Activated naive CD8-positive, alpha-beta T cell treated with anti-CD3 and anti-CD28 coated beads for 36 hours (primary cell): ENCODE data around the gene PPP1R2C. TPM values are rescaled to one million over a fixed set of nuclear protein-coding genes. Genes with fewer than 3 reads are reported as not detected.

Experiments used
- DNase-seq: peaks from one replicate; pipeline ENCODE4 v3.0.0; 2021
- H3K27ac Mint-ChIP-seq: one replicate; pipeline ENCODE4 v1.8.0; 2022; ENCODE audit warnings: mild to moderate bottlenecking, moderate library complexity, mixed read lengths
- H3K27me3 Mint-ChIP-seq: one replicate; pipeline ENCODE4 v1.8.0; 2022; ENCODE audit warnings: mild to moderate bottlenecking, mixed read lengths
- H3K36me3 Mint-ChIP-seq: one replicate; pipeline ENCODE4 v1.8.0; 2021; ENCODE audit warnings: mild to moderate bottlenecking, mixed read lengths
- H3K4me1 Mint-ChIP-seq: one replicate; pipeline ENCODE4 v1.8.0; 2021; ENCODE audit warnings: mixed read lengths
- H3K4me3 Mint-ChIP-seq: one replicate; pipeline ENCODE4 v1.8.0; 2022; ENCODE audit warnings: mild to moderate bottlenecking, moderate library complexity, mixed read lengths
- H3K9me3 Mint-ChIP-seq: one replicate; pipeline ENCODE4 v1.8.0; 2022; ENCODE audit warnings: mixed read lengths
- total RNA-seq, 2 experiments: library from RNA; stranded (reverse); gene quantifications; one replicate each; pipeline ENCODE4 v1.2.3, GENCODE V29; 2021

Gene PPP1R2C
- total RNA-seq, result not detected

DNA sequence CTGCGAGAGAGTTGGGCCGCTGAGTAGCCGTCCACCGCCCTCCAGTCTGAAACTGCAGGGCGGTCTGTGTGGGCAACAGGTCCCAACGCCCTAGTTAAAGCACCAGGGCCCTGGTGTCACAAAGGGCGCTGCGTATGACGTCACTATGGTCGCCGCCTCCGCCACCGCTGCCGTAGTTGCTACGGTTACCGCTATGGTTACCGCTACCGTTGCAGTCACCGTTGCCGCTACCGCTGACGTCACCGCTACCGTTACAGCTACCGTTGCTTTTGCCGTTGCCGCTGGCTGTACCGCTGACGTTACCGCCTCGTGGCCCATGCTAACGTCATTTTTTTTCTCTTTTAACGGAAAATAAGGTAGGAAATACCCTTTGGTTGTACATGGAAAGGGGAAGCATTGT is at the start of gene PPP1R2C:
TSS of gene PPP1R2C (minus strand) at position 68 of the 400 bp plus-strand sequence. CDS start 84 bp downstream, outside the sequence.
- H3K36me3 Mint-ChIP-seq, result no peaks in the 10 kb centered on the region
- no peak for DNase-seq
- peaks cover 7% of the 10 kb centered on the region for H3K9me3 Mint-ChIP-seq
- H3K27ac Mint-ChIP-seq, result no peak within 1 kb of the TSS
- H3K4me1 Mint-ChIP-seq, result peaks cover 5% of the 10 kb centered on the region
- no peak within 1 kb of the TSS for H3K4me3 Mint-ChIP-seq
- no peaks in the 10 kb centered on the region for H3K27me3 Mint-ChIP-seq

- H3K27me3 Mint-ChIP-seq, result no peaks in the 10 kb centered on the region
- H3K4me1 Mint-ChIP-seq, result no peaks in the 10 kb centered on the region
- DNase-seq, result no peak
- H3K9me3 Mint-ChIP-seq, result peaks cover 2% of the 10 kb centered on the region
- peaks cover 4% of the 10 kb centered on the region for H3K36me3 Mint-ChIP-seq
- H3K4me3 Mint-ChIP-seq, result no peak overlapping the region
- no peak overlapping the region for H3K27ac Mint-ChIP-seq
Observed at GRCh38 chrX:42825201-42825600, 47.2 kb upstream of the PPP1R2C start.

- Mint-ChIP-seq H3K4me1 (no peaks in the 10 kb centered on the region), H3K36me3 (peaks cover 4% of the 10 kb centered on the region), H3K27me3 (no peaks in the 10 kb centered on the region), H3K9me3 (no peaks in the 10 kb centered on the region), H3K27ac (no peak overlapping the region), H3K4me3 (no peak overlapping the region)
- DNase-seq, result no peak
Observed at GRCh38 chrX:42824541-42824940, 46.6 kb upstream of the PPP1R2C start.

- Mint-ChIP-seq H3K9me3 (peaks cover 4% of the 10 kb centered on the region), H3K36me3 (peaks cover 6% of the 10 kb centered on the region), H3K27ac (no peak overlapping the region), H3K4me3 (no peak overlapping the region), H3K4me1 (no peaks in the 10 kb centered on the region), H3K27me3 (no peaks in the 10 kb centered on the region)
- DNase-seq, result no peak
Observed at GRCh38 chrX:42823443-42823842, 45.5 kb upstream of the PPP1R2C start.

GRCh38 chrX:42821803-42822443 is 44.0 kb upstream of the PPP1R2C start:
- Mint-ChIP-seq H3K9me3 (peaks cover 4% of the 10 kb centered on the region), H3K4me1 (no peaks in the 10 kb centered on the region), H3K4me3 (no peak overlapping the region), H3K36me3 (peaks cover 7% of the 10 kb centered on the region), H3K27me3 (no peaks in the 10 kb centered on the region), H3K27ac (no peak overlapping the region)
- no peak for DNase-seq

DNA sequence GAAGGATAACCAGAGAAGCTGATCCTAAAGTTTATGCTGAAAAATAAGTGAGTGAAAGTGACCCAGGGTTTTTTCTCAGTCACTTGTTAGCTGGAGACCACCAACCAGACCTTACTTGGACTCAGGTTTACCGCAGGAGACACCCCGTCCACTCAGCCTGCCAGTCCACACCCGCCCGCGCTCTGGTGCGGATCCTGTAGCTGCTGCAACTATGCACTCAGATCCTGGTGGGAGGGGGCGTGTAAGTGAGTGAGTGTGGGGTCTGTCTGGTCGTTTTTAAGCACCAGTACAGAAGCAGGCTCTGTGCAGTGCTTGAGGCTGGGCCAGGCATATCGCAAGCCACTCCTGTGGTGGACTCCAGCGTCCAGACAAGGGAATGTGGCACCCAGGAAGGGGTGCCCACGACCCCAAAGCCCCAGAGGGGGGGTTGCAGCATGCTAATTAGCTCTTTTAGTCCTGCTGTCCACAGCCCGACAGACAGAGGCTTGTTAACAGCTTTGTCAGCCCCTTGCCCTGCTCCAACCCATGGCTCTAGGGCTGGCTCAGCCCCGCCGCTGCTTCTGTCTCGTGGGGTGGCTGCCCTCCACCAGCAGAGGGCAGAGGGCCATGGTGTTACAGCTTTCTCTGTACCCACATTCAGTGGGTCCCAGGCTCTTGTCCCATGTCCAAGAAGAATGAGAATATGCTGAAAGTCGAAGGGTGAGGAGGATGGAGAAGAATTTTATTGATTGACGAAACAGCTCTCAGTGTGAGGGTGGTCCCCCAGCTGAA is 40.4 kb upstream of the PPP1R2C start:
- Mint-ChIP-seq H3K4me3 (no peak overlapping the region), H3K27ac (no peak overlapping the region), H3K9me3 (peaks cover 14% of the 10 kb centered on the region), H3K36me3 (peaks cover 6% of the 10 kb centered on the region), H3K4me1 (no peaks in the 10 kb centered on the region), H3K27me3 (no peaks in the 10 kb centered on the region)
- DNase-seq, result no peak

DNA sequence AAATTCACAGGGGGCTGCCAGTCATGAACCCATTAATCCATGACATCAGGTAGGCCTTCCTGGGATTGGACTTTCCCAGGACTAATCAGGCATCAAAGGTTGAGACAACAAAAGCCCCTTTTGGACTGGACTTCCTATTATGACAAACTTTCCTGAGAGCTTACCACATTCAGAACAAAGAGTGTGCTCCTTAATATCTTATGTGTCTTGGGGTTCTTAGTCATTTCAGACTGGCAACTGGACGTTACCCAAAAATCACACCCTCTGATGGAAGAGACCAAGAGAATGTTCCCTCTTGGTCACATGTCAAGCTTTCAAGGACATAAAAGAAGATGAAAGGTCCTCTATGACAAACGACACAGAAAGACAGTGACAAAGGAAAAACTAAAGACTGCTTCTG is 31.6 kb upstream of the PPP1R2C start:
- Mint-ChIP-seq H3K27ac (no peak overlapping the region), H3K36me3 (no peaks in the 10 kb centered on the region), H3K9me3 (peaks cover 11% of the 10 kb centered on the region), H3K4me1 (peaks cover 2% of the 10 kb centered on the region), H3K27me3 (no peaks in the 10 kb centered on the region), H3K4me3 (no peak overlapping the region)
- no peak for DNase-seq

DNA sequence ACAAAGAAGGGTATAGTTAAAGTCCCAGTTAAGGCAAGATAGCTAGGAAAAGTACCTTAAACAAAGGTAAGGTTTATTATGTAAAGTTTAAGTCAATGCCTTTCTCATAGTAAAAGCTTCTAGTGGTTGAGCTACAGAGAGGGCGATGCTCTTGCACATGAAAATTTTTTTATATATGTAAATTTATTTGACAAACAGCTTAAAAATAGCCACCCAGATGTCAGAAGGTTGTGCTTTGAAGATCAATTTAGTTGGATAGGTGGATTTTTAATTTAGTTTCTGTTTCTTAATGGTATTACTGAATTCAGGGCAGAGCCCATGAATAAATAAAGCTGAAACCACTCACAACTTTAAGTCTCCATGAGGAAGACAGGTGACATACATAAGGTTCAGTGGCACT is 29.4 kb upstream of the PPP1R2C start:
- Mint-ChIP-seq H3K27me3 (no peaks in the 10 kb centered on the region), H3K36me3 (no peaks in the 10 kb centered on the region), H3K4me3 (no peak overlapping the region), H3K27ac (no peak overlapping the region), H3K4me1 (peaks cover 2% of the 10 kb centered on the region), H3K9me3 (no peaks in the 10 kb centered on the region)
- no peak for DNase-seq

DNA sequence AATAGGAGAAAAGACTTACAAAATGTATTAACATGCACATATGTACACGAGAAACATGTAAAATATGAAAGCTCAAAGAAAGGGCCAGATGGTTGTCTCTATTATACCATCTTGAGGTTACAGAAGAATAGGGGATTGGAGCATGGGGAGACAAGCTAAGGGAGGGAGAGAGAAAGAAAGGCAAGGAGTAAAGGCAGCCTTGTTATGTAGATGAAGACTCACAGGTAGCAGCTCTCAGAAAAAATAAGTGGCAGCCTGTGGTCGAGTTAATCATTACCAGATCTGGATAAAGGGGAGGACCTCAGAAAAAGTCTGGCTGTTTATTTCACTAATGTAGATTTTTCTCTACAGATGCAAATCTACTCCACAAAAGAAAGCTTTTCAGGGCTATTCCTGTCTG is 26.6 kb upstream of the PPP1R2C start:
- no peak for DNase-seq
- H3K27me3 Mint-ChIP-seq, result no peaks in the 10 kb centered on the region
- H3K36me3 Mint-ChIP-seq, result peaks cover 1% of the 10 kb centered on the region
- no peak overlapping the region for H3K27ac Mint-ChIP-seq
- H3K4me1 Mint-ChIP-seq, result no peaks in the 10 kb centered on the region
- H3K9me3 Mint-ChIP-seq, result peaks cover 1% of the 10 kb centered on the region
- no peak overlapping the region for H3K4me3 Mint-ChIP-seq

DNA sequence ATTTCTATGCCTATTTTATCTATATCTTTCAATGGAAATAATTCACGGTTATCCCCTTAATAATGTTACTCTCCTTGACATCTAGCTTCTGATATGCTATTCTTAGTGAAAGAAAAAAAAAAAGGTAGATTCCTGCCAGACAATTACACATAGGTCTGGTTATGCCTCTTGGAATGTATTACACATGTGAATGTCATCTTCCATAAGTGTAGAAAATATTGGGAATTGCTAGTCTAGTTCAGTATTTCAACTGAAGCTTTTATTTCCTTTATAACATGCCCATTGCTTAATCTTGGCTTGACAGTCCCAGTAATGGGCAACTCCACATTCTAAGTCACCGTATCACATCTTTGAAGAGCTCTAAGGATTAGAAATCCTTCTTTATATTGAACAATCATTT is 25.4 kb upstream of the PPP1R2C start:
- DNase-seq, result no peak
- H3K9me3 Mint-ChIP-seq, result peaks cover 1% of the 10 kb centered on the region
- H3K4me1 Mint-ChIP-seq, result no peaks in the 10 kb centered on the region
- H3K27me3 Mint-ChIP-seq, result no peaks in the 10 kb centered on the region
- H3K36me3 Mint-ChIP-seq, result peaks cover 1% of the 10 kb centered on the region
- no peak overlapping the region for H3K4me3 Mint-ChIP-seq
- H3K27ac Mint-ChIP-seq, result no peak overlapping the region

DNA sequence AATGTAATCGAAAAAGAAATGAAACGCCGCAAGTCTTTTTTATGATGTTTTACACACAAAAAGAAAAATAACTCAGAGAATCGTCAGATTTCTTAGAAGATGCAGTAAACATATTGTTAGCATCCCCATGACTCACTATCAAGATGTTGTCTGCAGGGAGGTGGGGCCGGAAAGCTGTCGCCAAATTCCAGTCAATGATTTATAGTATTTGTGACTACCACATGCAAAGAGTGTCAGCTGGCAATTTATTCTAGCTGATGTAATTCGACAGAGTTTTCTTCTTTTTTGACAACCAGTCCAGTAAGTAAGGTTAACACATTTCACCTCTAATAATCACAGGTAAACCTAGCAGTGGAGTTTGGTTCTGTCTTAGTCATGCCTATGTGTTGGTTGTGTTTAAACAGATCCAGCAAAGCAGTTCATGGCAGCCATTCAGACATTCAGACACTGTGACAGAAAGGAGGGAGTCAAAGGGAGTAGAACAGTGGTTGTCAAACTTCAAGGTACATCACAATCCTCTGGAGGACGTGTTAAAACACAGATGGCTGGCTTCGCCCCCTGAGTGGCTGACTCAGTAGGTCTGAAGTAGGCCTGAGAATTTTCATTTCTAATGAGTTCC is 19.8 kb upstream of the PPP1R2C start:
- Mint-ChIP-seq H3K4me3 (no peak overlapping the region), H3K27ac (no peak overlapping the region), H3K9me3 (peaks cover 1% of the 10 kb centered on the region), H3K4me1 (no peaks in the 10 kb centered on the region), H3K36me3 (peaks cover 1% of the 10 kb centered on the region), H3K27me3 (no peaks in the 10 kb centered on the region)
- no peak for DNase-seq

GRCh38 chrX:42783451-42783850 is 5.5 kb upstream of the PPP1R2C start:
- Mint-ChIP-seq H3K27me3 (no peaks in the 10 kb centered on the region), H3K27ac (no peak overlapping the region), H3K4me3 (no peak overlapping the region), H3K4me1 (no peaks in the 10 kb centered on the region), H3K36me3 (no peaks in the 10 kb centered on the region), H3K9me3 (peaks cover 7% of the 10 kb centered on the region)
- DNase-seq, result no peak

- Mint-ChIP-seq H3K27ac (peak overlapping the region; percentile 52), H3K4me1 (peaks cover 5% of the 10 kb centered on the region), H3K36me3 (no peaks in the 10 kb centered on the region), H3K27me3 (no peaks in the 10 kb centered on the region), H3K4me3 (no peak overlapping the region), H3K9me3 (peaks cover 7% of the 10 kb centered on the region)
- no peak for DNase-seq
Observed at GRCh38 chrX:42776195-42776594, 1.8 kb downstream of the PPP1R2C start.

- H3K27ac Mint-ChIP-seq, result no peak overlapping the region
Observed at GRCh38 chrX:42772874-42773273, 5.1 kb downstream of the PPP1R2C start.

DNA sequence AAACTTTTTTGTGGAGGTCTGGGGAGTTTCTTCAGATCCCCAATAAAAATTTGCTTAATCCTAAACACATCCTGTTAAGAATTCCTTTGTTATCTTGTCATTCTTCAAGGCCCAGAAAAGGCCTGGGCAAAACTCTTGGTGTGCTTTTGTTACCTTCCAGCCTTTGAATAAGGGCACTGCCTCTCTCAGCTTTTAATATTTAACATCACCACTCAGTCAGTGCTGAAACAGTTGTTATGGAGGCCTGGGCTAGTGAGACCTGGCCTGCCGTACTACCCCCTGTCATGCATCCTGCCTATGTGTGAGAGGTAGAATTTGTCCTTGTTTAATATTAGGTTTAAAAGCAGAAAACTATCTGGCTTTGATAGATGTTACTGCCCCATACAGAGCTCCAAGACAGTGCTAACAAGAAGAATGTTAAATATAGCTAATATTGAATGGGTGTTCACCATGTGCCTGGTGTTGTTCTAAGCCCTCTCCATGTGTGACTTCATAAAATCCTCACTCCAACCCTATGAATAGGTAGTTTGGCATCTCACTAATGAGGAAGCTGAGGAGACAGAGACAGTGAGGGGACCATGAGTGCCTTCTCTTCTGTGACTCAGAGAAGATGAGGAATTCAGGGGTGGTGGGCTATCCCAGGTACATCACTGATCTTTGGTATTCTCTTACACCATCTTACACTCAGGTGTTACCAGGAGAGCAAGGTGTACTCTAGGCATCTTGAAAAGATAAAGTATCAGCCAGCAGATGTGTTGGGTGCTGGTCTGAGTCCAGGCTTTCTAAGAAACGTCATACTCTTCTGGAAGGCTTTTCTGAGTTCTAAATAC is 6.2 kb downstream of the PPP1R2C start:
- H3K27me3 Mint-ChIP-seq, result no peaks in the 10 kb centered on the region
- H3K27ac Mint-ChIP-seq, result no peak overlapping the region

More at GRCh38 chrX:42772874-42773273, 5.1 kb downstream of the PPP1R2C start:
- no peak for DNase-seq
- no peaks in the 10 kb centered on the region for H3K27me3 Mint-ChIP-seq
- H3K36me3 Mint-ChIP-seq, result no peaks in the 10 kb centered on the region
- no peak overlapping the region for H3K4me3 Mint-ChIP-seq
- peaks cover 5% of the 10 kb centered on the region for H3K4me1 Mint-ChIP-seq
- H3K9me3 Mint-ChIP-seq, result peaks cover 3% of the 10 kb centered on the region

More for the DNA sequence above, 6.2 kb downstream of the PPP1R2C start:
- Mint-ChIP-seq H3K36me3 (no peaks in the 10 kb centered on the region), H3K4me3 (no peak overlapping the region), H3K9me3 (no peaks in the 10 kb centered on the region), H3K4me1 (peaks cover 5% of the 10 kb centered on the region)
- DNase-seq, result no peak
